VCaP (cell line): Measurements from ENCODE around the gene CPE.
A peak's percentile ranks its signal among the peaks of the same experiment; 100 is the strongest.

Experiments used
- H3K27ac ChIP-seq: fragments of 450-650 bp; 2 replicates; pipeline ENCODE4 v1.5.1; 2017
- CTCF ChIP-seq: fragments of 450-650 bp; conservative IDR thresholded peaks from 2 replicates; pipeline ENCODE4 v1.5.1; 2017; ENCODE audit warnings: mild to moderate bottlenecking, moderate library complexity

The CPE gene

GRCh38 chr4:165462009-165462408 lies 83.2 kb downstream of the CPE start:
- no peak overlapping the region for H3K27ac ChIP-seq
- no peak for TF ChIP-seq CTCF

GRCh38 chr4:165464376-165464775 lies 85.6 kb downstream of the CPE start:
- no peak for TF ChIP-seq CTCF
- no peak overlapping the region for H3K27ac ChIP-seq

- H3K27ac ChIP-seq, result no peak overlapping the region
- peak; percentile 90 for TF ChIP-seq CTCF
Observed at GRCh38 chr4:165464813-165465381, 86.1 kb downstream of the CPE start.

GRCh38 chr4:165470009-165470408 lies 91.2 kb downstream of the CPE start:
- H3K27ac ChIP-seq, result no peak overlapping the region
- TF ChIP-seq CTCF, result no peak

GRCh38 chr4:165472943-165473676 lies 94.3 kb downstream of the CPE start:
- no peak for TF ChIP-seq CTCF
- no peak overlapping the region for H3K27ac ChIP-seq

- H3K27ac ChIP-seq, result no peak overlapping the region
- TF ChIP-seq CTCF, result no peak
Observed at GRCh38 chr4:165474784-165475705, 96.2 kb downstream of the CPE start.

GRCh38 chr4:165475706-165476070 lies 96.9 kb downstream of the CPE start:
- no peak for TF ChIP-seq CTCF
- no peak overlapping the region for H3K27ac ChIP-seq
